NCI-H2171 (cell line): ENCODE data around the gene SEC23A.
A peak's percentile ranks its signal among the peaks of the same experiment; 100 is the strongest.
"Not testable (repeated sequence)": the region's sequence is repeated elsewhere in the genome, so short reads cannot be mapped to it uniquely, and the experiment has no call there.

Experiments used
- DNase-seq: peaks from one replicate; lab custom pipeline; 2025; lab: John Stamatoyannopoulos, UW

Gene SEC23A

DNA sequence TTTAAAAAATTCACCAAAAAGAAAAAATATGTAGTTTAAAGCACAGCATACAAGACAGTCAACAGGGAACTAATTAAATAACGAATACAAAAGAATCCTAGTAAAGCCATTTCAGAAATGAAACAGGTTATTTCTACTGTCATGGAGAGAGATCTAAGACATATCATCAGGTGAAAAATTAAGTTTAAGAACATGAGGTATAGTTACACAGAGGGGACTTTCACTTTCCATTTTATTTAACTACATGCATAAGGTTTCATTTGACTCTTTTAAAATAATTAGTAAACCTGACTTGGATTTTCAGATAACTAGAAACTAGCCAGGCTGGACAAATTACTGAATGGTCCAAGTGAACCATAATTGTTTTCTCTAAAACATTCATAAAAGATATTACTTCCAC is 11.3 kb downstream of the SEC23A start:
- DNase-seq, result no peak

- no peak for DNase-seq
These were observed 12.4 kb downstream of the SEC23A start for GRCh38 chr14:39090548-39091111.

- no peak for DNase-seq
These were observed 15.5 kb downstream of the SEC23A start for GRCh38 chr14:39087493-39087892.

- no peak for DNase-seq
These were observed 17.1 kb downstream of the SEC23A start for GRCh38 chr14:39085933-39086332.

GRCh38 chr14:39083127-39083526 is 19.9 kb downstream of the SEC23A start:
- DNase-seq, result no peak

DNA sequence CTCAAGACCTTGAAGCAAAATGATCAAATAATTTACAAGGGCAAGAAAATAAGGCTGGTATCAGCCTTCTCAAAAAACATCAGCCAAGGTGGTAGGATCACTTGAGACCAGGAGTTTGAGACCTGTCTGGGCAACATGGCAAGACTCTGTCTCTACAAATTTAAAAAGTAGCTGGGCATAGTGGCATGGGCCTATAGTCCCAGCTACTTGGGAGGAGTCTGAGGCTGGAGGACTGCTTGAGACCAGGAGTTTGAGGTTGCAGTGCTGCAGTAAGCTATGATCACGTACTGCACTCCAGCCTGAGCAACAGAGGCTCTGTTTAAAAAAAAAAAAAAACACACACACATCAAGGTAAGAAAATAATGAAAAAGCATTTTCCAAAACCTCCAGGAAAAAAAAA is 22.1 kb downstream of the SEC23A start:
- DNase-seq, result no peak

DNA sequence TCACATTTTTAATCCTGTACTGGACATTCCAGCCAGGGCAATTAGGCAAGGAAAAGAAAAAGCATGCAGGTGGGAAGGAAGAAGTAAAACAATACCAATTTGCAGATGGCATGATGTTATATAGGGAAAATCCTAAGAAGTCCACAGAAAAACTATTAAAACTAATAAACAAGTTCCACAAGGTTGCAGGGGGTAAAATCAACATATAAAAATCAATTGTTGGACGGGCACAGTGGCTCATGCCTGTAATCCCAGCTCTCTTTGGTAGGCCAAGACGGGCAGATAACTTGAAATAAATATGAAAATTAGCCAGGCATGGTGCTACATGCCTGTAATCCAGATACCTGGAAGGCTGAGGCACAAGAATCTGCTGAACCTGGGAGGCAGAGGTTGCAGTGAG is 31.9 kb downstream of the SEC23A start:
- no peak for DNase-seq

DNA sequence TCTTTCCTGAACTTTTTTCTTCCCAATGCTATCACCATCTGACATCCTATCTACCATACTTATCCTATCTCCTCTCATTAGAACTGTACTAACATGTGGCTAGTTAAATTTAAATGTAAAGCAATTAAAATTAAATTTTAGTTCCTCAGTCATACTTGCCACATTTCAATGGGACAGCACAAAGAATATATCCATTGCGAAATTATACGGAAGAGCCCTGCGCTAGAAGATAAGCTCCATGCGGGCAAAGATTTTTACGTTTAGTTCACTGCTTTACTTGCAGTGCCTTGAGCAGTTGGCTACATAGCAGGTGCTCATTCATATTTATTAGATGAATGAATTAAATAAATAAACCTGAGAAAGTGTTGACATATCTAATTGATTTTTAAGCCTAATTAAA is 33.1 kb downstream of the SEC23A start:
- no peak for DNase-seq

GRCh38 chr14:39069169-39069805 is 33.7 kb downstream of the SEC23A start:
- DNase-seq, result not testable (repeated sequence)

- no peak for DNase-seq
These were observed 42.1 kb downstream of the SEC23A start for GRCh38 chr14:39060818-39061437.

DNA sequence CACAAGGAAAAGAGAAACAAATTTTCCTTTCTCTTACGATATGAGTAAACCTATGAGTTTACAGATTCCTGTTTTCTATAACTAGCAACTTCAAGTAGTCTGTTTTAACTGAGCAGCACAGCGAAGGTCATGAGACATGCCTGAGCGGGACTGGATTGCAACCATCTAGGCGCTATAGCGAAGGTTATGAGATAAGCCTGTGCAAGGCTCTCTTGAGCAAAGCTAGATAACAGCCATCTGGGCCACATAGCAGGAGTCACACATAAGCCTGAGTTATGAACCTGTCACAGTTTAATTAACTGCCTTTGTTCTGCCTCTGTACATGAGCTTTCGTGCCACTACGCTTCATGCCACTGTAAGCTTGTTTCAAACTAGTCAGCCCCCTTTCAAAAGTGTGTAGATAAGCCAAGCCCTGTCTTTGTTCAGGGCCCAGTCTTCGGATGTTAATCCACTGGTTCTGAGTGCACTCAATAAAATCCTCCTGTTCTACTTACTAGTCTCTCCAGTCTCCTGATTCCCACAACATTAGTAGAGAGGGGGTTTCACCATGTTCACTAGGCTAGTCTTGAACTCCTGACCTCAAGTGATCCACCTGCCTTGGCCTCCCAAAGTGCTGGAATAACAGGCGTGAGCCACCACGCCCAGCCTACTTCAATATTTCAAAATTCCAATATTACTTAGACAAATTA is 47.1 kb downstream of the SEC23A start:
- DNase-seq, result no peak

DNA sequence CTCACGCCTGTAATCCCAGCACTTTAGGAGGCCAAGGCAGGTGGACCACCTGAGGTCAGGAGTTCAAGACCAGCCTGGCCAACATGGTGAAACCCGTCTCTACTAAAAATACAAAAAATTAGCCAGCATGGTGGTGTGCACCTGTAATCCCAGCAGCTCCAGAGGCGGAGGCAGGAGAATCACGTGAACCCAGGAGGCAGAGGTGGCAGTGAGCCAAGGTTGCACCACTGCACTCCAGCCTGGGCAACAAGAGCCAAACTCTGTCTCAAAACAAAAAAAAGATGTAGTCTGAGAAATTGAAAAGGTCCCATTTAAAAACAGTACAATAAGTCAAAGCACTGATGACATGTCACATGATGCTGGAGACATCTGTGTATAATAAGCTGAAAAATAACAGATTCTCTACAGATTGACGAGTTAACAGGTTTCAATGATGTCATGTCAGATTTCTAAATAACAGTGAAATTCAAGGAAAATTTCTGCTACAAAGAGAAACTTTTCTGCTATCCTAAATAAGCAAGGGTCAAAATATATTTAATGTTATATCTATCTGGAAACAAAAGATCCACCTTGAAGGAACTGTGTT is 50.1 kb downstream of the SEC23A start:
- not testable (repeated sequence) for DNase-seq

DNA sequence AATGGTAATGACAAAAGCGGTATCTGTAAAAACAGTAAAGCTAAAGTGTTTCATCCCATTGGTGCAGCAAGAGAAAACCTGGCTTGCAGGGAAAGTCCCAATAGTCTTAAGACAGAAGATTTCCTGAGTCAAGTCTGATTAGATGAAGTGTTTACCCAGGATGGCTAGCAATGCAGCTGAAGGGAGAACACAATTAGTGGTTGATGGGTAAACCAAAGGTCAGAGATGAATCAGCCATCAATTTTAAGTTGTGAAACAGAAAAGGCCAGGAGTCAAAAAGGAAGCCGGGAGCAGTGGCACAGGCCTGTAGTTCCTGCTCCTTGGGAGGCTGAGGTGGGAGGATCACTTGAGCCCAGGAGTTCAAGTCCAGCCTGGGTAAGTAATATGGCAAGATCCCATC is 52.6 kb downstream of the SEC23A start:
- no peak for DNase-seq

DNA sequence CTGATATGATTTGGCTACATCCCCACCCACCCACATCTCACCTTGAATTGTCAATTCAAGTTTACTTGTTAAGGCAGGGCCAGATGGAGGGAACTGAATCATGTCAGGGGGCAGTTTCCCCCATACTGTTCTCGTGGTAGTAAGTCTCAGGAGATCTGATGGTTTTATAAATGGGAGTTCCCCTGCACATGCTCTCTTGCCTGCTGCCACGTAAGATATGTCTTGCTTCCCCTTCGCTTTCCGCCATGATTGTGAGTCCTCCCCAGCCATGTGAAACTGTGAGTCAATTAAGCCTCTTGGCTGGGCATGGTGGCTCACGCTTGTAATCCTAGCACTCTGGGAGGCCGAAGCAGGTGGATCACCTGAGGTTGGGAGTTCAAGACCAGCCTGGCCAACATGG is 57.1 kb downstream of the SEC23A start:
- not testable (repeated sequence) for DNase-seq

GRCh38 chr14:39043352-39043943 is 59.6 kb downstream of the SEC23A start:
- no peak for DNase-seq

DNA sequence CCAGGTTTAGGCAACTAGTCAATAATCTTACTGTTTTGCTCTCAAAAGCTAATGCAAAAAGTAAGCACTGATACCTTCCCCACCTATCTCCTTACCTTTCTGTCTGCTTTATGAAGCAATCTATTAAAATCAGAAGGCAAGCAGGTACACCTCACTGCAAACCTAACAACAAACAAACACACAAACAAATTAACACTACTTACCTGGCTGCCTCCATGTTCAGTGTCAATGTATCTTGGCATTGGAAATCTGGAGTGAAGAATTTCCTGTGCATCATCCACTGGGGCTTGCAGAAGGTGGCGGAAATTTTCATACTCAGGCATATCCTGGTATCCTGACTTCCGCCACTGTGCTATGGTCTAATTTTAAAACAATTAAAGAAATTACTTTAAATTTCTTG is 62.5 kb downstream of the SEC23A start:
- DNase-seq, result no peak

DNA sequence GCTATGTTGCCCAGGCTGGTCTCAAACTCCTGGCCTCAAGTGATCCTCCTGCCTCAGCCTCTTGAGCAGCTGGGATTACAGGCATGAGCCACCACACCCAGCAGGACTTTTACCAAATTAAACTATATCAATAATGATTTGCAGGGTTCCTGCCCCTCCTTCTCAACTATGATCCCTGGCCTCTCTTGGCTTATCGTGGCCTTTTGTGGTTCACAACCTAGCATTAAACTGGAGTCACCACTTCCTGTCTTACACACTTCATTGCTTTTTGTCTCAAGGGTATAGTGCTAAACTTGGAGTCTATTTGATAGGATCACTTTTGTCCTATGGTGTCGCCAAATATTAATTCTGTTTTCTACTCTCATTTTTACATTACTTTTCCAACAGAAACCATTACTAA is 64.5 kb downstream of the SEC23A start:
- no peak for DNase-seq

- no peak for DNase-seq
These were observed 66.3 kb downstream of the SEC23A start for GRCh38 chr14:39036760-39037159.

GRCh38 chr14:39035336-39035735 is 67.7 kb downstream of the SEC23A start:
- DNase-seq, result no peak

DNA sequence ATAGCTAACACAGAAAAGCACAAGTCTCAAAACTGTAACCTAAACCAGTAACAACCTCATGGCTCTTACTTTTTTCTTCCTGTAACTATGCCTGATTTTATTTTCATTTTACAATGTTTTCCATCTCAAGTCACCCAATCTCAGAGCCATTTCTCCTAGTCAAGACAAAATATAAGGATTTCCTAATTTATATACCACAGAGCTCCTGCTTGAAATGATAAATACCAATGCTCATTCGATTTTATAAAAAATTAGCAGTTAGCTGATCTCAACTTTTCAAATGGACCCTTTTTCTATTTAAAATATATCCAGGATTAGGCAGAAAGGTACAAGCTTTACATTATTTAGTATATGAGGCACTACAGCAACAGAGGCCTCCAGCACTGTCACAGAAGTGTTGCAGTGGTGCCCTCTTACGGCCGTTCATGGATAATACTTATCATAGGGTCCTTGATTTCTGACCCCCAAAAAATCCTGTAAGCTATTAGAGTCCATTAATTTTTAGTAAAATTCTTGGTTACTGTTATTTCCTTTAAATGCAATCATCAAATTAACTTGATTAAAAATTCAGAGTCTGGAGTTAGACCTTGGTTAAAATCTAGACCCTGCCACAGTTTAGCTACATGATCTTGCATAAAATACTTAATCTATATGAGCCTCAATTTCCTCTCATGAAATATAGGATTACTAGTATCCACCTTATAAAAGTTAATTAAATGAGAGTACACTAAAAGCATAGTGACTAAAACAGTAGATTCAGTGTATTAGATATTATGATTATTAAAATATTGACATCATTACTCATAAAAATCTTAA is 68.3 kb downstream of the SEC23A start:
- peak; percentile 57 for DNase-seq

DNA sequence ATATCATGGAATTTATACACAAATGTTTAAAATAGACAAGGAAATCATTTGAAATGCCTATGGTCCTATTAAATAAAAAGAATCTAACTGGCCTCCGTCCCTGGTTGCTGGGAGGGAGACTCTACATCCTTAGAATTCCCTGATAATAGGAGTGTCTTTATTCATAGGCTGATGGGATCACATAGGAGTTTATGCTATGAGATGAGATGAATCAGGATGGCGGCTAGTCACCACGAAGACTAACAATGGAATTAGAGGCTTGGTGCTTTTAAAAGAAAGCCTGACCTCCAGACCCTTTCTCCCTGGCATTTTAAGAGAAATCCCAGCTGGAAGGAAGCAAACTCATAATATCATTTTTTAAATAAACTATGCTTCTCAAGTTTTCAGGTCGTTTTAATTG is 69.7 kb downstream of the SEC23A start:
- no peak for DNase-seq

DNA sequence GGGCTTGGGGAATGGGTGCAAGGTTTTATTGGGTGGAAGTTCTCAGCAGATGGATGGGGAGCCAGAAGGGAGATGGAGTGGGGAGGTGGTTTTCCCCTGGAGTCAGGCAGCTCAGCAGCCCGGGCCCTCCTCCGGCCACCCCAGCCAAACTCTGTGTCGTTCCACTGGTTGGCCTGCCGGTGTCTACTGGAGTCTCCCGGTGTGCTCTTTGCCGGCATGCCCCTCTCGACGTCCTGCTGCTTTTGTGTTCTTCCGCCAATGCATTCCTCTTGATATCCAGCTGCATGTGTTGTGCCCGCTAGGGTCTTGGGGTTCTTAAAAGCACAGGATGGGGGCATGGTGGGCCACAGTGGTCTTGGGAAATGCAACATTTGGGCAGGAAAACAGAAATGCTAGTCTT is 72.8 kb downstream of the SEC23A start:
- DNase-seq, result no peak
